Fibroblast of skin of abdomen (primary cell): Measurements from ENCODE around the gene NRXN3.

ENCODE experiments used
- DNase-seq: peaks from one replicate; pipeline ENCODE4 v3.0.0-alpha.2; 2013

Gene NRXN3

DNA sequence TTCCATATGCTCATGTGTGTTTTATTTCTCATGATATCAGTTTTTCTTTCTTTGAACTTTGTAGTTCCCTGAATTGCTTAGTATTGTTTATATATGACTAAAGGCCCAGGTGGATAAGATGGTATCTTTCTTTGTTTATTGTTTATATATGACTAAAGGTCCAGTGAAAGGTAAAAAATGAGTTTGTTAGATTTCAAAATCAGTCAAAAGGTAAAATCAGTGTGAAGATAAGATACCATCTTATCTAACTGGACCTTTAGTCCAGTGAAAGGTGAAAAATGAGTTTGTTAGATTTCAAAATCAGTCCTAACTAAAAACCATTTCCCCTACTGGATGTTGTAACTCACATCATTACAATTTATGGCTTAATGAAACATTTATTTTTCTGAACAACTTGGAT is 1150.9 kb downstream of the NRXN3 start:
- no peak for DNase-seq

DNA sequence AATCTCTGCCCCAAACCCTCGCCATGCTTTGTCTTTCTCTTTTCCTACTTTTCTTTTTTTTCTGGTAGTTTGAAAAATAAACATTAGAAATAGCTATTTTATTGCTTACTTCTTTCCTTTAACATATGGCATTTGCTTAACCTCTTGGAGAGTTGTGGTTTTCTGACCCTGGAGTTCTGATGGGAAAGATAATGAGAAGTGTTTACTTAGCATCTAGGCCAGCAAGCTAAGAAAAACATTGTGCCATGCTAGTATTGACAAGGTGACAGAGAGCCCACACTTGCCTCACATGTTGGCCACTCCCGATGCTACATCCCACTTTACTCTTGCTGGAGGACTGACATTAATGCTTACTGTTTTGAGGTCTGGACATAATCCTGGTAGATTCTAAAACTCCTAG is 1154.9 kb downstream of the NRXN3 start:
- no peak for DNase-seq

GRCh38 chr14:79325557-79325956 is 1155.4 kb downstream of the NRXN3 start:
- DNase-seq, result no peak

DNA sequence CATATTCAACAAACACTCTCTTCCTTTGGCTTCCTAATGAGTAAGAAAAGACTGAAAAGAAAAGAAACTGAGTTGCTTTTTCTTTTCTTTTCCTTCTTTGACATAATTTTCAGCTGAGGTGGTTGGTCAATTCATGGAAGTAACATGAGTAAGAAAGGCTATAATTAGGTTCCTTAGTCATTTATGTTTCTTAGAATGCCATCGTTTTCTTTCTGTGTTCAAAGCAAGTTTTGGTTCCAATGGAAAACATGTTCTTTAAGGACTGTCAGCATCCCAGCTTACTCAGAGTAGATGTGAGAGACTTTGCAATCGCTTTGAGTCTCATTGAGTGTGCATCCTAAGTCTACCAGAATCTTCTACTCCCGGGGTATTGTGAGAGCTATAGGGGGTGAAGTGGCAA is 1158.7 kb downstream of the NRXN3 start:
- DNase-seq, result peak; percentile 8

- DNase-seq, result peak; percentile 9
Measured at GRCh38 chr14:79331830-79332229, 1161.7 kb downstream of the NRXN3 start.

DNA sequence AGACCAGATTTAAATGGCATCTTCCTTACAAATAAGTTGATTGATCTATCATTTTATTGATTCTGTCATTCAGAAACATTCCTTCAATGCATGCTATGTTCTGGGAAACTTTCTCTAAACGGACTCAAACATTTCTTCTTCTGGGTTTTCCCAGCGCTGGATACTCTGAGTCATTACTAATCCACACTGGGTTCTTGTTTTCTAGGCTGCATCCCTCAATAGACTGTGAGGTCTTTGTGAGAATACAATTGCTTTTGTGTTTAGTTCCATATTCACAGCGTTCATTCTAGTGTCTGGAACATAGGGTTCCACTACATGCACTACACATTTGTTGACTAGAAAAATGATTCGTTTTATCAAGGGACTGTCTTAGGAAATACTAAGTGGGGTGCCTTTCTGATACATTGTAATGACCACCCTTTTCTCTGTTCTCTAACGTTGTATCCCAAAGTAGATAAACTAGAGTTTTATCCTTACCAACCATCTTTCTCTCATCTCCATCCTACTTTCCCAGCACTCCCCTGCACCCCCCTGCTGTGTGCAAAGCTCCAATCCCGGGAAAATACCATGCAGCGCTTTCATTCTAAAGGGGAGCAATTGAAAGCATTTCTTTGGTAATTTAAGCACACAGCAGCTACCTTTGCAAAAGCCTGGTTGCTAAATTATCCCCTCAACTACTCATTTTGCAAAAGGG is 1162.5 kb downstream of the NRXN3 start:
- peak; percentile 25 for DNase-seq

DNA sequence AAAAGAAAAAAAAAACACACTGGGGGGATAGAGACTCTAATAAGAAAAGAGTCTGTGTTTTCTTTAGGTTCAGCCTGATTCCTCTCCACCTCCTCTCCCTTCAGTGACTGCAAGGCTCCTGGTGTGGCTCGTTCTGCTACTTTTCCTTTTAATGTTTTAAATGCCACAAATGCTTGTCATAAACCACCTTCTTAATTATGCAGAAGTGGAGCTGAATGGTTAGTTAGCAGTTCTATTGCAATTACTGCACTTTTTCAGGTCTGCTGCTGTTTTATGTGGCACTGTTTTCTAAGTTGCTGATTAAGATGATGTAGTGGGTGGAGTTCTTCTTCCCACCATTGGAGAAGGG is 1163.0 kb downstream of the NRXN3 start:
- DNase-seq, result peak; percentile 2

DNA sequence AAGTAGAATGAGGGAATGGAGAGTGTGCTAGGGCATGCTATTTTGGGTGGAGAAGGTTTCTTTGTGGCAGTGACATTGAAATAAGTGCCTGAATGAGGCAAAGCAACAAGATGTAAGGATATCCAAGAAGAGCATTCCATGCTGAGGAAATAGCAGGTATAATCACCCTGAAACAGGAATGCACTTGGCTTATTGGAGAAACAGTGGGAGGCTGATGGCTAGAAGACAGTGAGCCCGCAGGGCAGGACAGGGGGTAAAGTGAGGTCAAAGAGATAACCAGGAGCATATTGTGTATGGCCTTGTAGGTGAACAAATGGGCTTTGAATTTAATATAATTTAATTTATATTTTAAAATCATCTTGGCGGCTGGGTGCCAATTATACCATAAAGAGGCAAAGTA is 1164.1 kb downstream of the NRXN3 start:
- DNase-seq, result no peak

GRCh38 chr14:79337761-79338160 is 1167.6 kb downstream of the NRXN3 start:
- DNase-seq, result no peak

- DNase-seq, result no peak
Measured at GRCh38 chr14:79342942-79343341, 1172.8 kb downstream of the NRXN3 start.

DNA sequence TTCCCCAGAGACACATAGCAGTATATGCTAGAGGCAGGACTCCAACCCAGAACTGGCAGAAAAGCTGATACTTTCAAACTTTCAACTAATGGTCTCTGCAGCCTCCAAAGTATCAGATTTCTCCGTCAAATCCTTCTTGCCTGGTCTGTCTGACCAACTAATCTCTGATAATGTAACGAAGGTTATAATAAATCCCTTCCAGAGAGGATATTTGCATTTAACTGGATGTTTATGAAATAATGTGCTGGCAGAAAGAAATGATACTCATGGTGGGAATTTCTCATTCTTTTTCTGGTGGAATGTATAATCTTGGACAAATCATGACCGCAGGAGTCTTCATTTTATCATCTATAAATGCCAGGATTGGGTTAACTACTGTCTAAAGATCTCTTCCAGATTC is 1180.8 kb downstream of the NRXN3 start:
- no peak for DNase-seq

DNA sequence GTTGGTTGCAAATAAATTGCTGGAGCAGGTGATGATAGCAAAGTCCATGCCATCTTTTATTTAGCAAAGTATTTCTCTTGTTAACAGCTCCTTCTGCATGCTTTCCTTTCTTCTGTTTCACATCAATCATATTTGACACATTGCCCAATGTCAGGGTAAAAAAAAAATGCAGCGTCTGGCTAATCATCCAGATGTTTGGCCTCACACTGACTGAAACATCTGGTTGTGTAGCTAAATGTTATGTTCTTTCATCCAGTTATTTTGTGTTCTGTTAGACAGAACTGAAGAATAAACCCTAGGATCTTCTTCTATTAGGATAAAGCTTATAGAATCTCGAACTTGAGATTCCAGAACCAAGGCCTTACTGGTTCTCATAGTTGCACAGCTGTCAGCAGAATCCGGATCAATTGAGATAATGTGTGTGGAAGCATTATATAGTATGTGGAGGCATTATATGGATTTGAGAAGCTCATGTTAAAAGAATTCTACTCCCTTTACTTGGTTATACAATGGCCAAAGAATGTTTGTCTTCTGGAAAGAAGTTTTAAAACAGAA is 1182.0 kb downstream of the NRXN3 start:
- peak; percentile 43 for DNase-seq

DNA sequence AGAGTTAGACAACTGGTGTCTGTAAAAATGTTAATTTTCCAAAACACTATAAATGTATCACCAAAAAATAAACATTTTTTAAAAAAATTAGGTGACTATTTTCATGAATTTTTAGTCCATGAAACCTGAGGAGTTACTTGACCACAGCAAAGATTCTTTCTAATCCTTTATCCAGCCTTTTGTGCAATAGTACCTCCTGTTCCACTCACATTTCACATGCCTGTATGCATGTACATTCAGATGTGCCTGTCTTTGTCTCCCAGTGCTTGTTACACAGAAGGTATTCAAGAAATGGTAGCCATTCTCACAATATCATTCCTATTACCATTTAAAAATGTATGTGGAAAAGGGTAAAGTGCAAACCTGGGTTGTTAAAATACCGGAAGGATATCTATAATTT is 1184.2 kb downstream of the NRXN3 start:
- DNase-seq, result no peak

GRCh38 chr14:79356040-79356439 is 1185.9 kb downstream of the NRXN3 start:
- DNase-seq, result no peak

- DNase-seq, result no peak
Measured at GRCh38 chr14:79357307-79357706, 1187.1 kb downstream of the NRXN3 start.

DNA sequence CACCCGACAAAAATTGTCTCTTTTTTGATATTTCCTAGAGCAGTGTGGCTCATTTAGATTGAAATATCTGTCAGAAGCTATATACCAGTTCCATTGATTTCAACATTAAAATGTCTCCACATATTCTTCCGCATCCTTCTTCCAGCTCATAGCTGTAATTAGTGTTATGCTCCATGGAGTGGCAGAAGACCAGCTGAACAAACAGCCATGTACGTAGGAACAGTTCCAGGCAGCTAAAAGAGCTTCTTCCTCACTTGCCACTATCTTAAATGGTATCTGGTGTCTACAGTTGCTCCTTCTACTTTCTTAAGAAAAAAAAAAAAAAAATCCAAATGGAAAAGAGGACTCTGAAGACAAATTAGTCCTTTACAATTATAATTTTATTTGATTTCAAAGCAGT is 1193.1 kb downstream of the NRXN3 start:
- DNase-seq, result no peak

GRCh38 chr14:79369359-79370332 is 1199.5 kb downstream of the NRXN3 start:
- DNase-seq, result peak; percentile 96

DNA sequence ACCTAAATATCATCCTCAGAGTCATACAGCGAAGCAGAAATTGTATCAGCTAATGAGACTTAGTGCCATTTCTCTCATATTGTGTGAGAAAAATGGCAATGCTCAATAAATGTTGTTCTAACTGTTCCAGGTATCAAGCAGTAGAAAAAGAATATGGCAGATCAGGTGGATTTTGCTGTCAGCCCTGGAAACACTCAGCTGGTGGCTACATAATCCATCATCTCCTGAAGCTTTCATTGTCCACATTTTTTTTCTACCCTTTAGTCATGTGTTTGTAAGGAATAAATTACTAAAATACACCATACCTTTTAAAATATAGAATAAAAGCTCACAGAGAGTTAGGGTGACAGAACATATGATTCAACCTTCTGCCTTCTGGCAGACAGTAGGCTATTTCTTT is 1200.8 kb downstream of the NRXN3 start:
- no peak for DNase-seq

- no peak for DNase-seq
Measured at GRCh38 chr14:79373451-79373850, 1203.3 kb downstream of the NRXN3 start.

DNA sequence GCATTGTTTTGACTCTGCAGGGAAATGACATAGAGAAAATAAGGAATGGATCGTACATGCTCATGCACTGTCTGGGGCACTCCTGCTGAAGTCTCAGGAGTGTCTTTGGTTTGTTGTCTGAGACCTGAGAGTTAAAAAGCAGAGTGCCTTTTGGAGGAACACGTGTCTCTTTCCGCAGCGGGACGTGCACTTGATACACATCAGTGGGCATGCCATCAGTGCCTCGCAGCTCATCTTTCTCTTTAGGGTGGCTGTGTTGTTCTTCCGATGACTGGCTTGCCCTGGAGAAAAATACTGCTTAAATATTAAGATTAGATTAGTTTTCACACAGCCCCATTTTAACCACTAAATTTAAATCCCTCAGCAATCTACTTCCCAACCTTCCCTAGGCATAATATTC is 1205.2 kb downstream of the NRXN3 start:
- no peak for DNase-seq

DNA sequence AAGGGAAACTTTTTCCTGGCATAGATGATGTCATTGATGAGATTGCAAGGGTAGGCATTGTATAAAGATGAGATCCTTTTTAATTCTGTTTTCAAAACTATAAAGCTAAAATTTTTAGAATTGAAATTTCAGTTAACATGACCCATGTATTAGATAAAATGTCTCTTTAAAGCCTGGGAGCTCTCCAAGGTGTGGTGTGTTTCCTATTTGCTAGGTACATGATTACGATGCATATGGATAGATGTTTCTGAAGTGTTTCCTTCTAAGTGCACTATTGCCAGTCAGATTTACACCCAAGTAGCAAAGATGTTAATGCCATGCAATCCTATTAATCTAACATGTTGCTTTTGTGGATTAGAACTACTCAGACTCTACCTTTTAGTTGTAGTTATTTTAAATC is 1206.4 kb downstream of the NRXN3 start:
- DNase-seq, result no peak

GRCh38 chr14:79378020-79378419 is 1207.8 kb downstream of the NRXN3 start:
- no peak for DNase-seq

DNA sequence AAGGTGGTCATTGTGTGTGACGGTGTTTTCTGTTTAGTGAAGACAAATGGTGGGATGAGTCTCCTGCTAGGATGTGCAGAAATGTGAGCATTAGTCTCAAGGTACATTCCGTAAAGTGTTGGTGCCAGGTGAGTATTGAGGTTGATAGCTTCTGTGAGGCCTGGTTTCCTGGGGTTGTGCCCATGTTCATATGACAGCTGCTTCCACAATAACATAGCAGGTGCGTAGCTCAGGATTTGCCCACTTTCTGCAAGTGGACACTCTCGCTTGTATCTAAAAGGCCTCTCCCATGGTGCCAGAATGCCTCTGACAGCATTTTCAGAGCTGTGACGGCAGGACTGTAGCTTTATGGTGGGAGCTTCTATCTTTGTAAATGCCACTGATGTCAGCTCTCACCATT is 1209.1 kb downstream of the NRXN3 start:
- DNase-seq, result no peak

- DNase-seq, result no peak
Measured at GRCh38 chr14:79383031-79383430, 1212.9 kb downstream of the NRXN3 start.
